ENCODE results near the gene CC2D2A.

- TF ChIP-seq CTCF (IDR thresholded peaks at IDR 0.05) (no peak), POLR2A (IDR thresholded peaks at IDR 0.05) (no peak), POLR2AphosphoS5 (IDR thresholded peaks at IDR 0.05) (no peak)
Measured at GRCh38 chr4:15598644-15599043, 129.0 kb downstream of the CC2D2A start.

Data from prostate gland (tissue), 2 donors.